GM13976 (cell line): ENCODE results near the gene TP53.

Experiments used
- DNase-seq: peaks from one replicate; pipeline ENCODE4 v3.0.0; 2012; ENCODE audit warnings: low spot score
- in situ Hi-C: fragments of 300-500 bp; cut with MboI; formaldehyde crosslinking; loops from one replicate; pipeline ENCODE4 v1.12.0; 2022; ENCODE audit warnings: low sequenced_read_pairs, mixed read lengths, inconsistent platforms; ENCODE audit not compliant: unreplicated experiment
- TF ChIP-seq, protein P1 (sequence below): IDR thresholded peaks from 2 replicates; pipeline ENCODE4 v1.5.1; 2012; ENCODE audit warnings: borderline replicate concordance, mild to moderate bottlenecking; ENCODE audit not compliant: insufficient read depth; ENCODE audit errors: extremely low read depth, missing control alignments, control extremely low read depth

The TP53 gene

DNA sequence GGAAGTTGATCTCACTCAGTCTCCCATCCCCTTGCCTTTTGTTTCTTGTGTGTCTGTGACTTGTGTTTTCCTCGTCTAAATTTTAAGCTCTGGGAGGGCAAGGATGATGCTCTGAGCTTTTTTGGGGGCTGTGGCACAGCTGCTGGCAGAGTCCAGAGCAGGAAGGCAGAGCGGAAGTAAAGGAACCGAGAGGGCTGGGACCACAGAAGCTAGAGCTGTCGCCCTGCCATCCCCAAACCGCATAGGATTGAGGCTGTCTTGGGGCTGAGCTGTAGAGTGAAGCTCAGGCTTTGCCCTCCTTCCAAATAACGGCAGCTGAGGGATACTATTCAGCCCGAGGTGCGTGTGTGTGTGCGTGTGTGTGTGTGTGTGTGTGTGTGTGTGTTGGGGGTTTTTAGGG, 26.5 kb upstream of the TP53 start:
- in situ Hi-C loops, result no loop called here
- no peak for DNase-seq
- TF ChIP-seq, protein P1, sequence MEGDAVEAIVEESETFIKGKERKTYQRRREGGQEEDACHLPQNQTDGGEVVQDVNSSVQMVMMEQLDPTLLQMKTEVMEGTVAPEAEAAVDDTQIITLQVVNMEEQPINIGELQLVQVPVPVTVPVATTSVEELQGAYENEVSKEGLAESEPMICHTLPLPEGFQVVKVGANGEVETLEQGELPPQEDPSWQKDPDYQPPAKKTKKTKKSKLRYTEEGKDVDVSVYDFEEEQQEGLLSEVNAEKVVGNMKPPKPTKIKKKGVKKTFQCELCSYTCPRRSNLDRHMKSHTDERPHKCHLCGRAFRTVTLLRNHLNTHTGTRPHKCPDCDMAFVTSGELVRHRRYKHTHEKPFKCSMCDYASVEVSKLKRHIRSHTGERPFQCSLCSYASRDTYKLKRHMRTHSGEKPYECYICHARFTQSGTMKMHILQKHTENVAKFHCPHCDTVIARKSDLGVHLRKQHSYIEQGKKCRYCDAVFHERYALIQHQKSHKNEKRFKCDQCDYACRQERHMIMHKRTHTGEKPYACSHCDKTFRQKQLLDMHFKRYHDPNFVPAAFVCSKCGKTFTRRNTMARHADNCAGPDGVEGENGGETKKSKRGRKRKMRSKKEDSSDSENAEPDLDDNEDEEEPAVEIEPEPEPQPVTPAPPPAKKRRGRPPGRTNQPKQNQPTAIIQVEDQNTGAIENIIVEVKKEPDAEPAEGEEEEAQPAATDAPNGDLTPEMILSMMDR, result no peak

GRCh38 chr17:7712111-7712771, 25.0 kb upstream of the TP53 start:
- in situ Hi-C loops, result no loop called here
- TF ChIP-seq, protein P1, result no peak
- no peak for DNase-seq

DNA sequence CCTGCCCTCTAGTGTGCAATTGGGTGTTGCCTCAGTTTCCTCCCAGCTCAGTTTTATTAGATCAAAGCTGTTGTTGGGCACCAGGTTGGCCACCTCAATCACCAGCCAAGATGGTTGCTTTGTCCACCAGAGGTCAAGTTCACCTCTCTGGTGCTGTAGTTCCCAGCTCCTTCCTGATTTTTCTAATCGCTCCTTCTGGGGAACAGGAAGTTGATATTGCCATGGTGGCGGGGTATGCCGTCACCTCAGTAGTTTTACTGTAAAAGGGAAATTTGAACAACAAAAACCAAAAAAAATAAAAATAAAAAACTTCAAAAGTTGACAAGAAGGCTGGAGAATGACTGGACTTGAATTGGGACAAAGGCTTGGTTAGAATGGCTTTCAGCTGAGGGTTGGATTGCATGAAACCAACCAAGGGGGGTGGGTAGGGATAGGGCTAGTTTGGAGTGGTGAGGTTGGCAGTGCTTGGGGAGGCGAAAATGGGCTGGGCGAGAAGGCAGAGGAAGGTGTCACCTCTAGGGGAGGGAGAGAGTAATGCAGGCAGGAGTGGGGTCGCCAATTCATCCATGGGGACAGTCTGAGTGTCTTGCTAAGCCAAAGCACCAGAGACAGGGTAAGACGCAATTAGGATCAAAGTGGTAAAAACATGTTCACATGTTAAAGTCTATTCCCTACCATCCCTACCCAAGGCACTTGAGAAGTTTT, 23.9 kb upstream of the TP53 start:
- TF ChIP-seq, protein P1, result no peak
- in situ Hi-C loops, result no loop called here
- DNase-seq, result no peak

- in situ Hi-C loops, result no loop called here
- TF ChIP-seq, protein P1, result no peak
These were observed 23.0 kb upstream of the TP53 start for GRCh38 chr17:7710301-7710700.

GRCh38 chr17:7709031-7709430, 21.7 kb upstream of the TP53 start:
- no peak for DNase-seq
- in situ Hi-C loops, result no loop called here

More at GRCh38 chr17:7710301-7710700, 23.0 kb upstream of the TP53 start:
- no peak for DNase-seq

GRCh38 chr17:7707858-7708750, 20.8 kb upstream of the TP53 start:
- in situ Hi-C loops, result no loop called here
- no peak for DNase-seq
- TF ChIP-seq, protein P1, result no peak

More at GRCh38 chr17:7709031-7709430, 21.7 kb upstream of the TP53 start:
- TF ChIP-seq, protein P1, result no peak
